ENCODE results near the gene CX3CL1.
"Not testable (repeated sequence)": the region's sequence is repeated elsewhere in the genome, so short reads cannot be mapped to it uniquely, and the experiment has no call there.

The CX3CL1 gene

DNA sequence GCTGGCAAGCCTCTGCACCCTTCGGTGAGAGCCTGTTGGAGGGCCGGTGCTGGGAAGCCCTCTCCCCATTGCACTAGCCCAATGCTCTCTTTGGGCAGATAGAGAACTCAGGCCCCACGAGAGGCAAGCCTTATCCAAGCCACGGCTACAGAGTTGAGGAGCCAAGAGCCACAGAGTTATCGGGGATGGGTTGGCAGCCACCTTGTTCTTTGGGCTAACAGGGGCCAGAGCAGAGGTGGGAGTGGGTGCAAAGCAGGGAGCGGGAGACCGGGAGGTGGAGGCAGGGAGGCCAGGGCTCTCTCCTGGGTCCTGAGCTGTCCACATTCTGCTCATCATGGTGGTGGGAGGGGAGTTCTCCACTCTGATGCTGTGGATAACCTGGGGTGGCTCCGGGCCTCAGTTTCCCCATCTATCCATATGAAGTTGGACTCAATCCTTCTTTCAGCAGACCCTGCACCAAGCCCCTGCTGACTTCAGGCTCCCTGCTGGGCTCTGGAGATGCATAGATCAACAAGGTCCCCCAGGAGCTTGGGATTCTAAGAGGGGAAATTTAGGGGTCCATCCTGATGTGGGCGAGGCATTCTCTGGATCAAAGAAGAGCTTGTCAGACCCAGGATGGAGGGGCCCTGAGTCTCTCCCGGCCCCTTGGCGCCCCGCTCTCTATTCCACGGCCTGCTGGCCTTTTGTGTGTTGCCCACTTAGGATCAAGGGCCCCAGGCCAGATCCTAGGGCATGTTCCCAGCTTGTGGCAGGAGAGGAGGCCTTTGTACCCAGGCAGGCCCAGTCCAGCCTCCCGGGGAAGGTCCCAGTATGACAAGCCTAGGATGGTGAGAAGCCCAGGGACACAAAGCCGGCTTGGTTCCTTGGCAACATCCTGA is 557 bp upstream of the CX3CL1 start:
- no peak for DNase-seq (ENCODE audit: low spot score)
- TF ChIP-seq, protein P1, sequence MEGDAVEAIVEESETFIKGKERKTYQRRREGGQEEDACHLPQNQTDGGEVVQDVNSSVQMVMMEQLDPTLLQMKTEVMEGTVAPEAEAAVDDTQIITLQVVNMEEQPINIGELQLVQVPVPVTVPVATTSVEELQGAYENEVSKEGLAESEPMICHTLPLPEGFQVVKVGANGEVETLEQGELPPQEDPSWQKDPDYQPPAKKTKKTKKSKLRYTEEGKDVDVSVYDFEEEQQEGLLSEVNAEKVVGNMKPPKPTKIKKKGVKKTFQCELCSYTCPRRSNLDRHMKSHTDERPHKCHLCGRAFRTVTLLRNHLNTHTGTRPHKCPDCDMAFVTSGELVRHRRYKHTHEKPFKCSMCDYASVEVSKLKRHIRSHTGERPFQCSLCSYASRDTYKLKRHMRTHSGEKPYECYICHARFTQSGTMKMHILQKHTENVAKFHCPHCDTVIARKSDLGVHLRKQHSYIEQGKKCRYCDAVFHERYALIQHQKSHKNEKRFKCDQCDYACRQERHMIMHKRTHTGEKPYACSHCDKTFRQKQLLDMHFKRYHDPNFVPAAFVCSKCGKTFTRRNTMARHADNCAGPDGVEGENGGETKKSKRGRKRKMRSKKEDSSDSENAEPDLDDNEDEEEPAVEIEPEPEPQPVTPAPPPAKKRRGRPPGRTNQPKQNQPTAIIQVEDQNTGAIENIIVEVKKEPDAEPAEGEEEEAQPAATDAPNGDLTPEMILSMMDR (IDR thresholded peaks at IDR 0.05; ENCODE audit: extremely low read depth, missing control alignments): no peak

DNA sequence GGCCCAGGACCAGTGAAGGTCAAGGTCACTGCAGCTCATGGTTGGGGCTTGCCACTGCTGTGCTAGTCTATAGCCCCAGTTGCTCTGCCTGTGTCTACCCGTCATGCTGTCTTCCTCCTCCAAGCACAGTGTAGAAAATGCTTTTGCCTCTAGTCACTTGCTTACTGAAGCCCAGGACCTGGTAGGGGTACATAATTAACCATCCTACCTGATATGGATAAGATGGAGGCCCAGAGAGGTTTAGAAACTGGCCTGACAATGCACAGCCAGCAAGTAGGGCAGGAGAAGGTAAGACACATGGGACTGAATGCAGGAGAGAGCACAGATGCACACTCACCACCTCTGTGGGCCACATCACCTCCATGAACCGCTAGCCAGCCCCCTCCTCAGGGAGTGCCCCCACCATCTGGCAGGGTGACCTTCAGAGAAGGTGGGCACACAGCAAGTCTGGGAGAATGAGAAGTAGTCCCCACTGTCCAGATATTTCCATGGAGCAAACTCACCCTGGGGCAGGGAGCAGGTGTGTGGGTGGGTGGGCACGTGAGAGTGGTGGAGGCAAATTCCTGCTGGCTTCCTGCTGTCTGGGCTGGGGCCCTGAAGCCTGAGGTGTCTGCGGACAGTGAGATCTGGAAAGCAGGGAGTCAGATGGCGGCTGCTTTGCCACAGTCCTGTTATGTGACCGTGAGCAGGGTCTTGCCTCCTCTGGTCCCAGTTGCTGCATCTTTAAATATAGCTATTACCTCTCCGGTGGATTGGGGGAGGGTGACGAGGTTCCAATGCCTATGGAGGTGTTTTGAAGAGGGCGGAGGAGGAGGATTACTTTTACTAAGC is 1.0 kb downstream of the CX3CL1 start:
- DNase-seq (ENCODE audit: low spot score): no peak

GRCh38 chr16:57374067-57374534 is 1.8 kb downstream of the CX3CL1 start:
- TF ChIP-seq, protein P1 (IDR thresholded peaks at IDR 0.05; ENCODE audit: extremely low read depth, missing control alignments): no peak
- DNase-seq (ENCODE audit: low spot score): no peak

More for the DNA sequence above, 1.0 kb downstream of the CX3CL1 start:
- TF ChIP-seq, protein P1 (IDR thresholded peaks at IDR 0.05; ENCODE audit: extremely low read depth, missing control alignments): no peak

GRCh38 chr16:57374925-57375465 is 2.7 kb downstream of the CX3CL1 start:
- DNase-seq (ENCODE audit: low spot score): not testable (repeated sequence)

DNA sequence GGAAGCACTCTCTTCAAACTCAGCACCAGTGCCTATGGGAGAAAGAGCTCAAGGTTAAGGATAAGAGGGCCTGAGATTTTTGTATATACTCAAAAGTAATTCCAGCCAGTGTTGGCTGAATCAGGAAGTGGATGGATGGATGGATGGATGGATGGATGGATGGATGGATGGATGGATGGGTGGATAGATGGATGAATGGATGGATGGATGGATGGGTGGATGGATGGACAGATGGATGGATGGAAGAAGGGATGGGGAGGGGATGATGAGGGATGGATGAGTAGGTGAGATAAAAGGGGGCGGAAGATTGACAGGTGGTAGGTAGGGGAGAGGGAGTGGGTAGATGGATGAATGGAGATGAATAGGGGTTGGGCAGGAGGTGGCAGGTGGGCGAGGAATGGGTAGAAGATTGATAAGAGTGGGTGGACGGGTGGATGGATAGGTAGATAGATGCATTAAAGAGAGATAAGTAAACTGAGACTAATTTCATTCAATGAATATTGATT is 4.1 kb downstream of the CX3CL1 start:
- no peak for DNase-seq (ENCODE audit: low spot score)
- TF ChIP-seq, protein P1 (IDR thresholded peaks at IDR 0.05; ENCODE audit: extremely low read depth, missing control alignments): no peak

GRCh38 chr16:57377080-57377841 is 5.0 kb downstream of the CX3CL1 start:
- TF ChIP-seq, protein P1 (IDR thresholded peaks at IDR 0.05; ENCODE audit: extremely low read depth, missing control alignments): no peak
- DNase-seq (ENCODE audit: low spot score): peak; percentile 85

DNA sequence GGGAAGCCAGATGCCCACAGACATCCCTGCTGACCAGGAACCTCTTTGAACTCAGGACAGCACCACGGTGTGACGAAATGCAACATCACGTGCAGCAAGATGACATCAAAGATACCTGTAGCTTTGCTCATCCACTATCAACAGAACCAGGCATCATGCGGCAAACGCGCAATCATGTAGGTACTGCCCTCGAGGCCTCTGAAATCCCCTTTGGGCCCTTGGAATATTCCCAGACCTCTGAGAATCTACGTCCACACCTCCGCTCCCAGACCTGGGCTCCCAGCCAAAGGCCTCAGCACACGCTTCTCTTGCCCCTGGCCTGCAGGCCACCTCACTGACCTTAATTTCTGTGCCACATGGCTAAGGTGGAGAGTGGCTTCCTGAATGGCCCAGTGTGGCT is 7.3 kb downstream of the CX3CL1 start:
- DNase-seq (ENCODE audit: low spot score): no peak
- TF ChIP-seq, protein P1 (IDR thresholded peaks at IDR 0.05; ENCODE audit: extremely low read depth, missing control alignments): no peak
